HG02884 (cell line): ENCODE results near the gene C6orf15.

Experiments
- ATAC-seq: cut with Tn5 transposase; IDR thresholded peaks from one replicate; pipeline ENCODE4 v1.9.1; 2021; ENCODE audit warnings: mild to moderate bottlenecking, moderate library complexity; ENCODE audit not compliant: unreplicated experiment

The C6orf15 gene

GRCh38 chr6:31112478-31112877, at the start of gene C6orf15:
C6orf15 (minus strand) TSS chr6:31112575; CDS start chr6:31112555, 20 bp downstream.
- ATAC-seq, result no peak

- ATAC-seq, result no peak
These were observed 49.1 kb upstream of the C6orf15 start for GRCh38 chr6:31161216-31162126.

- no peak for ATAC-seq
These were observed 46.8 kb upstream of the C6orf15 start for GRCh38 chr6:31158863-31159855.

- ATAC-seq, result peak; percentile 70
These were observed 45.9 kb upstream of the C6orf15 start, which contains the start of gene TCF19 for GRCh38 chr6:31158140-31158862. TCF19 (plus strand) TSS chr6:31158589; CDS start chr6:31159470, 881 bp downstream.

GRCh38 chr6:31157513-31158139, 45.3 kb upstream of the C6orf15 start, which contains the start of gene CCHCR1:
CCHCR1 (minus strand) TSS chr6:31157802; CDS start chr6:31157600, 202 bp downstream.
- ATAC-seq, result peak; percentile 6

- no peak for ATAC-seq
These were observed 44.3 kb upstream of the C6orf15 start for GRCh38 chr6:31156641-31157040.

GRCh38 chr6:31154436-31154835, 42.1 kb upstream of the C6orf15 start:
- ATAC-seq, result no peak

GRCh38 chr6:31152781-31153180, 40.4 kb upstream of the C6orf15 start:
- ATAC-seq, result no peak

- no peak for ATAC-seq
These were observed 37.6 kb upstream of the C6orf15 start for GRCh38 chr6:31149827-31150447.

- no peak for ATAC-seq
These were observed 33.0 kb upstream of the C6orf15 start for GRCh38 chr6:31145386-31145785.

GRCh38 chr6:31144970-31145340, 32.6 kb upstream of the C6orf15 start:
- no peak for ATAC-seq

- no peak for ATAC-seq
These were observed 32.1 kb upstream of the C6orf15 start for GRCh38 chr6:31144296-31144969.

- ATAC-seq, result no peak
These were observed 30.8 kb upstream of the C6orf15 start for GRCh38 chr6:31143148-31143547.

- no peak for ATAC-seq
These were observed 30.0 kb upstream of the C6orf15 start for GRCh38 chr6:31142361-31142761.

GRCh38 chr6:31140643-31141042, 28.3 kb upstream of the C6orf15 start:
- no peak for ATAC-seq

- no peak for ATAC-seq
These were observed 27.2 kb upstream of the C6orf15 start for GRCh38 chr6:31139599-31139998.

GRCh38 chr6:31138982-31139381, 26.6 kb upstream of the C6orf15 start, which contains the start of gene PSORS1C2:
PSORS1C2 (minus strand) TSS chr6:31139066; CDS start chr6:31139026, 40 bp downstream.
- no peak for ATAC-seq

- no peak for ATAC-seq
These were observed 23.3 kb upstream of the C6orf15 start for GRCh38 chr6:31135710-31136109.

- ATAC-seq, result no peak
These were observed 20.4 kb upstream of the C6orf15 start for GRCh38 chr6:31132806-31133205.
